ENCODE results near the gene POPDC3.

Gene POPDC3

DNA sequence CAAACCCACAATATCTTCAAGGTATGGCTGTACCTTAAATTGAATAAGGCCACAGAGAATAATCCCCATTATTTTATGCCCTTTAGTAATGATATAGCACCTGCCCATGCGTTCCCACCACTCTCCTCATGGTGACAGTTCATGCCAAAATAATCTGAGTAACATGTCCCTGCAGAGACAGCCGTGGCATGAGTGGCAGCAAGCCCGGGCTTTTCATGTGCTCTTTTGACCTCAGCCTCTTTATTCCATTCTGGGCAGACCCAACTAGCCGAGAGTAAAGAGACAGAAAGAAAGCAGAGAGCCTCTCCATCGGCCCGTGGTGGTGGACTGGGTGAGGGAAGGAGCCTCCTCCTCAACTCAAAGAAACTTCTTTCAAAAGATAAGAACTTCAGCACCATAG, 19.9 kb upstream of the POPDC3 start:
- CTCF ChIA-PET = no interaction called here
- POLR2A ChIA-PET = no interaction called here

DNA sequence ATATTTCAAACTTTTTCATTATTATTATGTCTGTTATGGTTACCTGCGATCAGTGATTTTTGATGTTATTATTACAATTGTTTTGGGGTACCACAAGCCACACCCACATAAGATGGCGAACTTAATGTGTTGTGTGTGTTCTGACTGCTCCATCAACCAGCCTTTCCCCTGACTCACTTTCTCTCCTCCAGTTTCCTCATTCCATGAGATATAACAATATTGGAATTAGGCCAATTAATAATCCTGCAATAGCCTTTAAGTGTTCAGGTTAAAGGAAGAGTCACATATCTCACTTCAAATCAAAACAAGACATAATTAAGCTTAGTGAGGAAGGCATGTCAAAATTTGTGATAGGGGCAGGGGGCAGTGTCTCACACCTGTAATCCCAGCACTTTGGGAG, 16.3 kb upstream of the POPDC3 start:
- CTCF ChIA-PET = no interaction called here

More for the DNA sequence above, 19.9 kb upstream of the POPDC3 start:
- DNase-seq (ENCODE audit: extremely low spot score) = no peak
- TF ChIP-seq, protein P1, sequence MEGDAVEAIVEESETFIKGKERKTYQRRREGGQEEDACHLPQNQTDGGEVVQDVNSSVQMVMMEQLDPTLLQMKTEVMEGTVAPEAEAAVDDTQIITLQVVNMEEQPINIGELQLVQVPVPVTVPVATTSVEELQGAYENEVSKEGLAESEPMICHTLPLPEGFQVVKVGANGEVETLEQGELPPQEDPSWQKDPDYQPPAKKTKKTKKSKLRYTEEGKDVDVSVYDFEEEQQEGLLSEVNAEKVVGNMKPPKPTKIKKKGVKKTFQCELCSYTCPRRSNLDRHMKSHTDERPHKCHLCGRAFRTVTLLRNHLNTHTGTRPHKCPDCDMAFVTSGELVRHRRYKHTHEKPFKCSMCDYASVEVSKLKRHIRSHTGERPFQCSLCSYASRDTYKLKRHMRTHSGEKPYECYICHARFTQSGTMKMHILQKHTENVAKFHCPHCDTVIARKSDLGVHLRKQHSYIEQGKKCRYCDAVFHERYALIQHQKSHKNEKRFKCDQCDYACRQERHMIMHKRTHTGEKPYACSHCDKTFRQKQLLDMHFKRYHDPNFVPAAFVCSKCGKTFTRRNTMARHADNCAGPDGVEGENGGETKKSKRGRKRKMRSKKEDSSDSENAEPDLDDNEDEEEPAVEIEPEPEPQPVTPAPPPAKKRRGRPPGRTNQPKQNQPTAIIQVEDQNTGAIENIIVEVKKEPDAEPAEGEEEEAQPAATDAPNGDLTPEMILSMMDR (IDR thresholded peaks at IDR 0.05; ENCODE audit: control extremely low read depth, extremely low read depth, low read depth, missing control alignments) = no peak

DNA sequence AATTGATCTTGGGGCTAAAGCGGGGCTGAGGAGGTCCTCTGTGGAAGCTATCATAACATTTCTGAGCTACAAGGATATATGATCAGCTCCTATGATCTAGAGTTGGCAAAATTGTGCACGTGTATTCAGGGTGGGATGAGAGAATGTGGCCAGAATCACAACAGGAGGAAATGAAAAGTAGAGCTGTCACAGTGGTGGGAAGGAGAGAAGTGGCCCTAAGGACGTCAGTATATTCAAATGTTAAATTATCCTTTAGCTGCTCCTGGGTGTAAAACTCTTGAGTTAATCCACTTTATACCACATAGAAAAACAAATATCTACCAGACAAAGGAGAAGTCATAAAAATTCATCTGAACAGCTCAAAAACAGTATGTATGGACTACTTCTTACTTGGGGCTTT, 14.8 kb upstream of the POPDC3 start:
- TF ChIP-seq, protein P1 (IDR thresholded peaks at IDR 0.05; ENCODE audit: control extremely low read depth, extremely low read depth, low read depth, missing control alignments) = no peak
- DNase-seq (ENCODE audit: extremely low spot score) = no peak
- POLR2A ChIA-PET = no interaction called here
- CTCF ChIA-PET = interaction anchor here (0.9 to 2.2 kb wide), 2 partner anchors 10 to 12 kb away, joined by 3 to 12 read pairs; no protein-coding TSS in a partner anchor

More for the DNA sequence above, 16.3 kb upstream of the POPDC3 start:
- POLR2A ChIA-PET = no interaction called here
- TF ChIP-seq, protein P1 (IDR thresholded peaks at IDR 0.05; ENCODE audit: control extremely low read depth, extremely low read depth, low read depth, missing control alignments) = no peak
- no peak for DNase-seq (ENCODE audit: extremely low spot score)

DNA sequence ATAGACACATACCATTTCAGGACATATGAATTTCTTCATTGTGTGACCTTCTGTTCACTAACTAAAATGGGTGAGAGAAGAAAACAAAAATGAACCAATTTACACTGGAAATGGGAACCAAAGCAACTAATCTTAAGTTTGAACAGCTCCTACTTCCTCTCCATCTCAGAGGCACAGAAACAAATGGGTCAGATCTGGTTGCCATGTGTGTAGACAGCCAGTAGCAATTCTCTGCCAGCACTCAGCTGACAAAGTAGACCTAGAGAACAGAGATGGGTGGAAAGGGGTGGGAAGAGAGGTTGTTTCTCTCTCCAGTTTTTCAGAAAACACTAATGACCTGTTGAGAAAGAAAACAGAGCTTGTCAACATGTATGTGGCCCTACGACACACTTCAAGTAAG, 14.3 kb upstream of the POPDC3 start:
- DNase-seq (ENCODE audit: extremely low spot score) = no peak
- TF ChIP-seq, protein P1 (IDR thresholded peaks at IDR 0.05; ENCODE audit: control extremely low read depth, extremely low read depth, low read depth, missing control alignments) = no peak
- ChIA-PET POLR2A (no interaction called here), CTCF (interaction anchor here (0.9 to 2.2 kb wide), 4 partner anchors 8 to 13 kb away, joined by 3 to 12 read pairs (median 4); no protein-coding TSS in a partner anchor)

DNA sequence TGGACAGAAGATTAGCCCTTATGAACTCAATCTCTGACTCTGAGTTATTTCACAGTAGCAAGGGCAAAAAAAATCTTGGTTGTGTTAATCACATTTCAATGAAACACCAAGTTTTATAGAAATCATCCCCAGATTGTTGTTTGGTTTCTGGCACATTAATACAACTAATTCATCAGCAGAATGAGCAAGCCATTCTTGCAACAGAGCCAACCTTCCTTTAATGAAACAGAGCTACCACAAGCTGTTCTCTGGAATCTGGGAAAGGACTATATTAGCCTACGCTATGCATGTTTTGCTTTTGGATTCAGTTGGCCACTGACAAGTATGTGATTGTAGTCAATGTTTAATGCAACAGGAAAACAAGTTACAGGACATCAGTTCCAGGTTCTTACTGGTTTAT, 13.8 kb upstream of the POPDC3 start:
- POLR2A ChIA-PET = no interaction called here
- no peak for DNase-seq (ENCODE audit: extremely low spot score)
- TF ChIP-seq, protein P1 (IDR thresholded peaks at IDR 0.05; ENCODE audit: control extremely low read depth, extremely low read depth, low read depth, missing control alignments) = no peak
- CTCF ChIA-PET = interaction anchor here (1.0 to 2.2 kb wide), 3 partner anchors 8 to 13 kb away, joined by 3 to 12 read pairs (median 4); no protein-coding TSS in a partner anchor

DNA sequence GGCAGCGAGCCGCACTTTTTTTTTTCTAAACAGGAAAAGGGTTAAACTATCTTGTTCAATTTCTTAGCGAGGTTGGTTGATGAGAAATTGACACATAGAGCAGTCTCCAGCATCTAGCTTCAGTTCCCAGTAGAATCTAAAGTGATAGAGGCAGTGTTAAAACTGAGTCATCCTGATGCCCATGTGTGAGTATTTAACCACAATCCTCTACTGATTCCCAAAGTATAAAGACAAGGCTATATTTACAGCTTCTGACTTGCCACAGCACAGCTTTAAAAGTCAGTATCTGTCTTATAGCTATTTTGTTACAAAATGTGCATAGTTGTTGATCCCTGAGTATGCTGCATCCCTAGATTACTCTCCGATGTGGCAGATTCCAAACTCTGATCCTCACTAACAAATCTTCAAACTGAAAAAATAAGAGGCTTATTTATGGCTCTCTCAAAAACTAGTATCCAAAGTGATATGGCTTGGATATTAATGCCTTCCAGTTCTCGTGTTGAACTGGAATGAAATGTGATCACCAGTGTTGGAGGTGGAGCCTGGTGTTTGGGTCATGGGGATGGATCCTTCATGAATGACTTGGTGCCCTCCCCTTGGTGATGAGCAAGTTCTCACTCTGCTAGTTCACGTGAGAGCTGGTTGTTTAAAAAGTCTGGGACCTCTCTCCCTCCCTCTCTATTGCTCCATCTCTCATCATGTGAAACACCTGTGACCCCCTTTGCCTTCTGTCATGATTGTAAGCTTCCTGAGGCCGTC, 13.1 kb upstream of the POPDC3 start:
- CTCF ChIA-PET = interaction anchor here (1.0 to 2.2 kb wide), 3 partner anchors 9 to 14 kb away, joined by 3 to 12 read pairs (median 4); no protein-coding TSS in a partner anchor
- POLR2A ChIA-PET = no interaction called here
- no peak for DNase-seq (ENCODE audit: extremely low spot score)
- TF ChIP-seq, protein P1 (IDR thresholded peaks at IDR 0.05; ENCODE audit: control extremely low read depth, extremely low read depth, low read depth, missing control alignments) = no peak

Data from GM10248 (cell line).